KMS-11 (cell line): ENCODE measurements around the gene PCOLCE2.

ENCODE experiments used
- H2AFZ ChIP-seq: fragments of 200-600 bp; sonication (generic); 2 replicates; pipeline ENCODE4 v1.6.1; 2016; ENCODE audit warnings: antibody characterized with exemption, mixed run types, low read depth
- H3K27ac ChIP-seq: fragments of 200-600 bp; sonication (generic); 2 replicates; pipeline ENCODE4 v1.6.1; 2016; ENCODE audit warnings: mild to moderate bottlenecking, mixed run types
- H3K27me3 ChIP-seq: fragments of 200-600 bp; sonication (generic); 2 replicates; pipeline ENCODE4 v1.6.1; 2017; ENCODE audit warnings: mild to moderate bottlenecking, low read depth, mixed run types, moderate library complexity; ENCODE audit not compliant: insufficient read depth
- H3K36me3 ChIP-seq: fragments of 200-600 bp; sonication (generic); 2 replicates; pipeline ENCODE4 v1.6.1; 2017; ENCODE audit warnings: mild to moderate bottlenecking, mixed run types; ENCODE audit not compliant: insufficient read depth
- H3K4me1 ChIP-seq: fragments of 200-600 bp; sonication (generic); 2 replicates; pipeline ENCODE4 v1.6.1; 2016; ENCODE audit warnings: mild to moderate bottlenecking, low read depth, mixed run types; ENCODE audit not compliant: poor library complexity, severe bottlenecking
- H3K4me2 ChIP-seq: fragments of 200-600 bp; sonication (generic); 2 replicates; pipeline ENCODE4 v1.7.0; 2016; ENCODE audit warnings: mild to moderate bottlenecking, mixed run types
- H3K4me3 ChIP-seq: fragments of 200-600 bp; sonication (generic); IDR thresholded peaks from 2 replicates; pipeline ENCODE4 v1.6.1; 2017; ENCODE audit warnings: low read depth, low read length, mixed read lengths; ENCODE audit not compliant: insufficient read depth
- H3K79me2 ChIP-seq: fragments of 200-600 bp; sonication (generic); 2 replicates; pipeline ENCODE4 v1.6.1; 2016; ENCODE audit warnings: low read depth, mixed run types; ENCODE audit not compliant: insufficient read depth
- H3K9ac ChIP-seq: fragments of 200-600 bp; sonication (generic); 2 replicates; pipeline ENCODE4 v1.6.1; 2016; ENCODE audit warnings: mild to moderate bottlenecking, mixed run types
- H4K20me1 ChIP-seq: fragments of 200-600 bp; sonication (generic); 2 replicates; pipeline ENCODE4 v1.6.1; 2016; ENCODE audit warnings: mild to moderate bottlenecking, mixed run types; ENCODE audit not compliant: insufficient read depth
- TF ChIP-seq, protein P1 (sequence below): fragments of 200-600 bp; sonication (generic); conservative IDR thresholded peaks from 2 replicates; pipeline ENCODE4 v1.6.1; 2017; ENCODE audit warnings: low read depth, mild to moderate bottlenecking, antibody characterized with exemption, low read length, moderate library complexity, mixed read lengths

PCOLCE2 gene

DNA sequence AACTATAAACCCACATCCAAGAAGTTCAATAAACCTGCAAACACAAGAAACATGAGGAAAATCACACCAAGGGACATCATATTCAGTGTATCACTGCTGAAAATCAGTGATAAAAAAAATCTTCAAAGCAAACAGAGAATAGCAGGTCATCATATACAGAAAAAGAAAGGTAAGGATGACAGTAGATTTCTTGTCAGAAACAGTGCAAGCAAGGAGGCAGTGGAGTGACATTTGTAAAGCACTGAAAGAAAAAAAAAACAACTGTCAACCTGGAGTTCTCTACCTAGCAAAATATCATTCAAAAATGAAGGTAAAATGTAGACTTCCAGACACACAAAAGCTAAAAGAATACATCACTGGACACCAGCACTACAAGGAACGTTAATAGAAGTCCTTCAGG is 93.6 kb downstream of the PCOLCE2 start:
- Histone ChIP-seq H3K79me2 (no peaks in the 10 kb centered on the region), H3K9ac (no peak overlapping the region), H3K4me1 (no peaks in the 10 kb centered on the region), H4K20me1 (no peaks in the 10 kb centered on the region), H2AFZ (no peak overlapping the region), H3K27me3 (no peaks in the 10 kb centered on the region), H3K36me3 (no peaks in the 10 kb centered on the region), H3K4me2 (no peak overlapping the region), H3K27ac (no peak overlapping the region), H3K4me3 (no peak overlapping the region)
- TF ChIP-seq, protein P1, sequence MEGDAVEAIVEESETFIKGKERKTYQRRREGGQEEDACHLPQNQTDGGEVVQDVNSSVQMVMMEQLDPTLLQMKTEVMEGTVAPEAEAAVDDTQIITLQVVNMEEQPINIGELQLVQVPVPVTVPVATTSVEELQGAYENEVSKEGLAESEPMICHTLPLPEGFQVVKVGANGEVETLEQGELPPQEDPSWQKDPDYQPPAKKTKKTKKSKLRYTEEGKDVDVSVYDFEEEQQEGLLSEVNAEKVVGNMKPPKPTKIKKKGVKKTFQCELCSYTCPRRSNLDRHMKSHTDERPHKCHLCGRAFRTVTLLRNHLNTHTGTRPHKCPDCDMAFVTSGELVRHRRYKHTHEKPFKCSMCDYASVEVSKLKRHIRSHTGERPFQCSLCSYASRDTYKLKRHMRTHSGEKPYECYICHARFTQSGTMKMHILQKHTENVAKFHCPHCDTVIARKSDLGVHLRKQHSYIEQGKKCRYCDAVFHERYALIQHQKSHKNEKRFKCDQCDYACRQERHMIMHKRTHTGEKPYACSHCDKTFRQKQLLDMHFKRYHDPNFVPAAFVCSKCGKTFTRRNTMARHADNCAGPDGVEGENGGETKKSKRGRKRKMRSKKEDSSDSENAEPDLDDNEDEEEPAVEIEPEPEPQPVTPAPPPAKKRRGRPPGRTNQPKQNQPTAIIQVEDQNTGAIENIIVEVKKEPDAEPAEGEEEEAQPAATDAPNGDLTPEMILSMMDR: no peak

DNA sequence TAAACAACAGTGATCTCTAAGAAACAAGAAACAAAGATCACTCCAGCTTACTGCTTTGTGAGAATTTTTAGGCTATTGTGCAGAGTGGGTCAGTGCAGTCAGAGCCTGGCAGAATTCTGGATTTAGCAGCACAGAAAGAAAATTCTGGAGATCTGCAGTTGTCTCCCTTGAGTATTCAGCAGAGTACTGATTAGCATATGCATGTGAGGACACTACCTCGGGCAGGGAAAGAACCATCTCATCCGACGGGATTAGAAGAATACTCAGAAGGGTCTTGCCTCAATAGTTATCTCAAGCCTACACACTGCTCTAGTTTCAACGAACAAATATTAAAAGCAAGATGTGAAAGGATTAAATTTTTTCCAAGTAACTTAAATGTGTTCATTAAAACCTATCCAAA is 94.4 kb downstream of the PCOLCE2 start:
- Histone ChIP-seq H3K27ac (no peak overlapping the region), H3K4me1 (no peaks in the 10 kb centered on the region), H3K79me2 (no peaks in the 10 kb centered on the region), H2AFZ (no peak overlapping the region), H4K20me1 (no peaks in the 10 kb centered on the region), H3K4me3 (no peak overlapping the region), H3K4me2 (no peak overlapping the region), H3K9ac (no peak overlapping the region), H3K36me3 (no peaks in the 10 kb centered on the region), H3K27me3 (no peaks in the 10 kb centered on the region)
- TF ChIP-seq, protein P1: no peak

DNA sequence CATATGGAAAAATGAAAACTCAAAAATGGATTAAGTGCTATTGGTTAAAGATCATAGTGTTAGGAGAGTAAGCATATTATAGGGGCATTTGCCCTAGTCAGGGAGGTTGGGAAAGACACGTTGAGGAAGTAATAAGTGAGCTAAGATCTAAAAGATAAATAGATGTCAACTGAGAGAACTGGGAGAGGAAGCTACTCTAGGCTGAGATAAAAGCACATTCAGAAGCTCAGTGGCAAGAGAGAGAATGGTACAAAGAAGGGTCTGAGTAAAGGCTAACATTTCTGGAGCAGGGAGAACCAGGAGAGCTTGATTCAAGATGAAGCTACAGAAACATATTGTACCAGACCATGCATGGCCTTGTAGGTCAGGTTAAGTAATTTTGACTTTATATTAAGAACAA is 101.2 kb downstream of the PCOLCE2 start:
- Histone ChIP-seq H4K20me1 (no peaks in the 10 kb centered on the region), H3K27ac (no peak overlapping the region), H3K36me3 (no peaks in the 10 kb centered on the region), H3K79me2 (no peaks in the 10 kb centered on the region), H3K4me2 (no peak overlapping the region), H3K27me3 (no peaks in the 10 kb centered on the region), H3K4me3 (no peak overlapping the region), H2AFZ (no peak overlapping the region), H3K4me1 (no peaks in the 10 kb centered on the region), H3K9ac (no peak overlapping the region)
- TF ChIP-seq, protein P1: no peak

DNA sequence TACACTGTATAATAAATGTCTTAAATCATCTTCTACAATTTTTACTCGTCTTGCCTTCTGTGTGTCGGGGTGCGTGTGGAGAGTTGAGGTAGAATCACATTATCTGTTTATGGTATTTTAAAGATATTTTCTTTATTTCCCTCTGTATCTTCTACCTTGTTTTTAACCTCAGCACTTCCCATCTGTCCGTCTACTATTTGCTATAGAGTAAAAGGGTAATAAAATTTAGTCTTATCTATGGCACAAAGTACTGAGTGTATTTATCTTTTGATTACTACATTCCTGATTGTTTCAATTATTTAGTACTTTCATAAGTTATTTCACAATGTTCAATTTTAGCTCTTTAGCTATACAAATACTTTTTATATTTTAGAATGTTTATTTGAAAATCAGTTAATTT is 102.9 kb downstream of the PCOLCE2 start:
- Histone ChIP-seq H3K79me2 (no peaks in the 10 kb centered on the region), H3K4me3 (no peak overlapping the region), H2AFZ (no peak overlapping the region), H3K4me2 (no peak overlapping the region), H3K27me3 (no peaks in the 10 kb centered on the region), H3K27ac (no peak overlapping the region), H3K36me3 (no peaks in the 10 kb centered on the region), H3K4me1 (no peaks in the 10 kb centered on the region), H3K9ac (no peak overlapping the region), H4K20me1 (no peaks in the 10 kb centered on the region)
- TF ChIP-seq, protein P1: no peak

DNA sequence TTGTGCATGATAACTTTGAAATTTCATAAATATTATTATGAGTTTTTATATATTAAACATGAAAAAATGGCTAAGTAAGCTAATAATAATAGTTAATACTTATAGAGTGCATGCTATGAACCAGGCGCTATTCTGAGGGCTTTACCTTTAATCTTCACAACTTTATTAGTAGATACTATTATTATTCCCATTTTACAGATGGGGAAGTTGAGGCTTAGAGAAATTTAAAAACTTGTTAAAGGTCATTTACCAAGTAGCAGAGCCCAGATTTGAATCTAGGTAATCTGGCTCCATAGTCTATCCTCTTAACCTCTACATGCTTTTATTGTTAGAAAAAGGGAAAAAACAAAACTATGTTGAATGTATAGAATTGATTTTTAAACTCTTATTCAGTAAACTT is 104.7 kb downstream of the PCOLCE2 start:
- Histone ChIP-seq H3K36me3 (no peaks in the 10 kb centered on the region), H3K9ac (no peak overlapping the region), H3K4me2 (no peak overlapping the region), H3K27me3 (no peaks in the 10 kb centered on the region), H2AFZ (no peak overlapping the region), H3K79me2 (no peaks in the 10 kb centered on the region), H3K4me1 (no peaks in the 10 kb centered on the region), H3K27ac (no peak overlapping the region), H3K4me3 (no peak overlapping the region), H4K20me1 (no peaks in the 10 kb centered on the region)
- TF ChIP-seq, protein P1: no peak
